SK-N-SH (cell line): ENCODE data around the gene TBX6. TPM values are rescaled to one million over a fixed set of nuclear protein-coding genes. Genes with fewer than 3 reads are reported as not detected.

Experiments used
- CTCF ChIA-PET: fragments of 300-600, 350-600 bp; formaldehyde crosslinking; extraction: SDS; loops from one replicate; lab custom pipeline; 2021; lab: Yijun Ruan, JAX
- POLR2A ChIA-PET: fragments of 350-600 bp; sonication (Branson Sonifier 250); formaldehyde crosslinking; extraction: SDS; loops from one replicate; lab custom pipeline; 2020; ENCODE audit warnings: antibody characterized with exemption, inconsistent platforms; lab: Yijun Ruan, JAX
- DNase-seq: peaks from one replicate; pipeline ENCODE4 v3.0.0; 2012
- H2AFZ ChIP-seq: fragments of 200-600 bp; sonication (generic); 2 replicates; pipeline ENCODE4 v1.8.1; 2016; ENCODE audit warnings: antibody characterized with exemption, mild to moderate bottlenecking, low read depth
- H3F3A ChIP-seq: fragments of 200-600 bp; sonication (generic); replicated peaks from 2 replicates; pipeline ENCODE3; 2016; ENCODE audit warnings: antibody characterized with exemption, mild to moderate bottlenecking; ENCODE audit not compliant: insufficient read depth
- H3K27ac ChIP-seq, 2 experiments: fragments of 200-500 bp in 1 of 2; fragments of 200-600 bp in 1 of 2; sonication (Bioruptor generic) in 1 of 2; sonication (generic), shearing (Covaris generic) in 1 of 2; 2 replicates each; pipeline versions ENCODE4 v1.5.1 to v1.6.1; 2014 to 2016; ENCODE audit warnings: low read depth in 2 of 2, inconsistent platforms in 1 of 2, low read length in 1 of 2, mild to moderate bottlenecking in 1 of 2, mixed read lengths in 1 of 2
- H3K27me3 ChIP-seq: fragments of 200-600 bp; sonication (generic), shearing (Covaris generic); 2 replicates; pipeline ENCODE4 v1.6.1; 2016; ENCODE audit warnings: mixed run types; ENCODE audit not compliant: insufficient read depth
- H3K36me3 ChIP-seq, 2 experiments: fragments of 200-500 bp in 1 of 2; fragments of 200-600 bp in 1 of 2; sonication (Bioruptor generic) in 1 of 2; sonication (generic) in 1 of 2; replicated peaks in 1 of 2; 2 replicates each; pipeline versions ENCODE3 to v1.5.1; 2014 to 2016; ENCODE audit warnings: low read length in 1 of 2, mild to moderate bottlenecking in 1 of 2; ENCODE audit not compliant: insufficient read depth in 2 of 2, control insufficient read depth in 1 of 2
- H3K4me1 ChIP-seq, 2 experiments: fragments of 200-500 bp in 1 of 2; fragments of 200-600 bp in 1 of 2; sonication (Bioruptor generic) in 1 of 2; sonication (generic), shearing (Covaris generic) in 1 of 2; 2 replicates each; pipeline versions ENCODE4 v1.5.1 to v1.6.1; 2014 to 2016; ENCODE audit warnings: low read depth in 1 of 2, low read length in 1 of 2, mixed run types in 1 of 2; ENCODE audit not compliant: insufficient read depth in 2 of 2, control insufficient read depth in 1 of 2
- H3K4me2 ChIP-seq: fragments of 200-600 bp; sonication (generic), shearing (Covaris generic); 2 replicates; pipeline ENCODE4 v1.6.1; 2017; ENCODE audit warnings: mixed run types
- H3K4me3 ChIP-seq, 2 experiments: fragments of 200-500 bp in 1 of 2; fragments of 200-600 bp in 1 of 2; sonication (Bioruptor generic) in 1 of 2; sonication (generic), shearing (Covaris generic) in 1 of 2; 2 replicates each; pipeline versions ENCODE4 v1.5.1 to v1.8.1; 2014 to 2016; ENCODE audit warnings: low read depth in 2 of 2, inconsistent platforms in 1 of 2, low read length in 1 of 2, mild to moderate bottlenecking in 1 of 2, mixed read lengths in 1 of 2, moderate library complexity in 1 of 2
- H3K79me2 ChIP-seq: fragments of 200-600 bp; sonication (generic); 2 replicates; pipeline ENCODE4 v1.8.1; 2017; ENCODE audit warnings: mild to moderate bottlenecking; ENCODE audit not compliant: insufficient read depth
- H3K9ac ChIP-seq: fragments of 200-600 bp; sonication (generic); 2 replicates; pipeline ENCODE4 v1.6.1; 2017; ENCODE audit warnings: mixed run types
- H3K9me2 ChIP-seq: fragments of 200-600 bp; sonication (generic); 2 replicates; pipeline ENCODE4 v1.6.1; 2017; ENCODE audit warnings: mixed run types
- H3K9me3 ChIP-seq: fragments of 200-600 bp; sonication (generic); 2 replicates; pipeline ENCODE4 v1.6.1; 2017; ENCODE audit warnings: mixed run types, mild to moderate bottlenecking, moderate library complexity
- H4K20me1 ChIP-seq: fragments of 200-600 bp; sonication (generic); 2 replicates; pipeline ENCODE4 v1.6.1; 2017; ENCODE audit warnings: mild to moderate bottlenecking, mixed run types; ENCODE audit not compliant: insufficient read depth
- CHD2 ChIP-seq: fragments of 150-350 bp; IDR thresholded peaks from 2 replicates; pipeline ENCODE4 v1.6.1; 2018; ENCODE audit warnings: low read length; ENCODE audit not compliant: partially characterized antibody
- EP300 ChIP-seq, 2 experiments: IDR thresholded peaks; 2 replicates each; pipeline versions ENCODE4 v1.4.0 to v1.6.1; 2012; ENCODE audit warnings: borderline replicate concordance in 1 of 2, low read depth in 1 of 2, low read length in 1 of 2
- EZH2phosphoT487 ChIP-seq: fragments of 200-600 bp; sonication (generic); IDR thresholded peaks from 2 replicates; pipeline ENCODE4 v1.6.1; 2017; ENCODE audit warnings: low read depth, mixed run types, mild to moderate bottlenecking, antibody characterized with exemption, moderate library complexity, borderline replicate concordance
- JUND ChIP-seq: IDR thresholded peaks from 2 replicates; pipeline ENCODE4 v1.4.0; 2012
- MXI1 ChIP-seq: IDR thresholded peaks from 2 replicates; pipeline ENCODE4 v1.6.1; 2012; ENCODE audit warnings: mild to moderate bottlenecking, low read depth, low read length, improper control_type of control experiment
- RCOR1 ChIP-seq: fragments of 150-350 bp; IDR thresholded peaks from 2 replicates; pipeline ENCODE4 v1.6.1; 2017; ENCODE audit warnings: antibody characterized with exemption, low read length
- REST ChIP-seq: IDR thresholded peaks from 2 replicates; pipeline ENCODE4 v1.6.1; 2012; ENCODE audit warnings: mild to moderate bottlenecking, low read depth, low read length, moderate library complexity
- SMC3 ChIP-seq: IDR thresholded peaks from 2 replicates; pipeline ENCODE4 v1.6.1; 2012; ENCODE audit warnings: low read depth, low read length, improper control_type of control experiment
- TAF1 ChIP-seq: IDR thresholded peaks from 2 replicates; pipeline ENCODE4 v1.6.1; 2012; ENCODE audit warnings: low read depth, mild to moderate bottlenecking, low read length, moderate library complexity, borderline replicate concordance
- WGBS: methylation state at CpG from one replicate; pipeline ENCODE4 v1.1.6; 2017; ENCODE audit warnings: low lambda C conversion rate; 5-methylcytosine and 5-hydroxymethylcytosine counted together
- polyA plus RNA-seq, 3 experiments: library from polyadenylated mRNA; depleted of rRNA; stranded (reverse); fragments of >200 nt; gene quantifications; 2 replicates each; pipeline ENCODE4 v1.2.3, GENCODE V29; 2012

Gene TBX6
- polyA plus RNA-seq, 1 of the 3 experiments (the other 2 are of a cell fraction) = 0.18 TPM

GRCh38 chr16:30137897-30138296, 46.2 kb upstream of the TBX6 start (continued):
- no peak for TF ChIP-seq REST
- TF ChIP-seq RCOR1 = no peak
- TF ChIP-seq MXI1 = no peak
- TF ChIP-seq JUND = no peak

GRCh38 chr16:30136971-30137605, 45.4 kb upstream of the TBX6 start:
- ChIA-PET CTCF (interaction anchor here (0.7 to 1.4 kb wide), 4 partner anchors 23 to 74 kb away, joined by 3 to 4 read pairs (median 4); no protein-coding TSS in a partner anchor), POLR2A (no interaction called here)
- WGBS = 86% methylated on average over 11 of the region's 11 CpGs
- no peaks in the 10 kb centered on the region for H3K9me3 ChIP-seq
- H3K27me3 ChIP-seq = no peaks in the 10 kb centered on the region
- no peak overlapping the region for H3K27ac ChIP-seq
- H2AFZ ChIP-seq = no peak overlapping the region
- H4K20me1 ChIP-seq = no peaks in the 10 kb centered on the region
- no peaks in the 10 kb centered on the region for H3K79me2 ChIP-seq
- no peak for DNase-seq
- no peak overlapping the region for H3K9ac ChIP-seq
- H3K4me3 ChIP-seq = no peak overlapping the region
- H3K4me2 ChIP-seq = no peak overlapping the region
- no peaks in the 10 kb centered on the region for H3K36me3 ChIP-seq
- H3K4me1 ChIP-seq = peaks cover 0 to 10% of the 10 kb centered on the region in 2 experiments; a peak in 1 of 4 replicates
- no peaks in the 10 kb centered on the region for H3F3A ChIP-seq
- H3K9me2 ChIP-seq = no peaks in the 10 kb centered on the region
- TF ChIP-seq CHD2 = no peak
- TF ChIP-seq SMC3 = no peak

GRCh38 chr16:30132591-30132990, 40.9 kb upstream of the TBX6 start:
- Histone ChIP-seq H3K9me2 (no peaks in the 10 kb centered on the region), H3K4me3 (no peak overlapping the region), H3K9ac (no peak overlapping the region), H3K4me2 (no peak overlapping the region), H3K4me1 (peaks cover 0 to 13% of the 10 kb centered on the region in 2 experiments; a peak in 1 of 4 replicates), H4K20me1 (no peaks in the 10 kb centered on the region), H3F3A (no peaks in the 10 kb centered on the region), H3K79me2 (no peaks in the 10 kb centered on the region), H3K27ac (no peak overlapping the region), H3K9me3 (no peaks in the 10 kb centered on the region), H3K36me3 (no peaks in the 10 kb centered on the region), H3K27me3 (no peaks in the 10 kb centered on the region), H2AFZ (no peak overlapping the region)
- CTCF ChIA-PET = interaction anchor here (1.1 kb wide), 1 partner anchor 40 kb away, joined by 4 read pairs; no protein-coding TSS in a partner anchor
- 63% methylated on average over 3 of the region's 3 CpGs for WGBS
- no peak for DNase-seq
- TF ChIP-seq TAF1 (no peak), EZH2phosphoT487 (no peak), EP300 (IDR thresholded peaks at IDR 0.05; ENCODE audit: borderline replicate concordance in 1 of 2, low read depth in 1 of 2, low read length in 1 of 2) (no peak)
- POLR2A ChIA-PET = no interaction called here
